Vagina (tissue), 2 donors: ENCODE data around the gene ZP4. TPM values are rescaled to one million over a fixed set of nuclear protein-coding genes. Genes with fewer than 3 reads are reported as not detected.

Experiments used
- DNase-seq, 2 donors: peaks; one replicate each; pipeline ENCODE4 v3.0.0-alpha.2; 2017; ENCODE audit errors: extremely low spot score in 2 of 2
- H3K27ac ChIP-seq: fragments of 200-600 bp; sonication (generic); one replicate; pipeline ENCODE4 v1.5.1; 2019
- H3K27me3 ChIP-seq: fragments of 200-600 bp; sonication (generic); one replicate; pipeline ENCODE4 v1.5.1; 2019
- H3K36me3 ChIP-seq, 2 donors: fragments of 200-600 bp; sonication (generic); one replicate each; pipeline ENCODE4 v1.5.1; 2017 to 2019
- H3K4me1 ChIP-seq: fragments of 200-600 bp; sonication (generic); one replicate; pipeline ENCODE4 v1.5.1; 2019
- H3K4me3 ChIP-seq, 2 donors: fragments of 200-600 bp; sonication (generic); 1 replicate in 1 of 2; 2 replicates in 1 of 2; pipeline ENCODE4 v1.5.1; 2016 to 2019
- H3K9me3 ChIP-seq: fragments of 200-600 bp; sonication (generic); one replicate; pipeline ENCODE4 v1.5.1; 2019
- POLR2A ChIP-seq, 2 donors: fragments of 450-650 bp; IDR thresholded peaks; one replicate each; pipeline ENCODE4 v1.6.1; 2017; ENCODE audit warnings: antibody characterized with exemption in 2 of 2, mild to moderate bottlenecking in 2 of 2, moderate library complexity in 2 of 2
- POLR2AphosphoS5 ChIP-seq, 2 donors: sonication (generic); formaldehyde crosslinking; IDR thresholded peaks; one replicate each; pipeline ENCODE4 v1.9.0; 2017; ENCODE audit warnings: antibody characterized with exemption in 2 of 2, mild to moderate bottlenecking in 2 of 2, low read depth in 1 of 2; ENCODE audit not compliant: insufficient read depth in 1 of 2
- intact Hi-C: fragments of 100-400 bp; cut with DNase I; formaldehyde crosslinking; loops from one replicate; pipeline ENCODE4 v1.15.1; 2023
- total RNA-seq: library from RNA; depleted of rRNA; stranded (reverse); fragments of >200 nt; gene quantifications from one replicate; pipeline ENCODE4 v1.2.3, GENCODE V29; 2016
- TF ChIP-seq, protein P1 (sequence below), 3 experiments: fragments of 450-650 bp in 2 of 3; fragments of 200-600 bp in 1 of 3; sonication (generic) in 1 of 3; IDR thresholded peaks; one replicate each; pipeline ENCODE4 v1.5.1; 2017 to 2019; ENCODE audit warnings: antibody characterized with exemption in 3 of 3, mild to moderate bottlenecking in 2 of 3, moderate library complexity in 2 of 3

Gene ZP4
- total RNA-seq, 1 donor from 2014 or later = not detected

- Histone ChIP-seq H3K4me3 (no peak overlapping the region), H3K4me1 (no peaks in the 10 kb centered on the region), H3K27me3 (no peaks in the 10 kb centered on the region), H3K27ac (no peak overlapping the region), H3K36me3 (no peaks in the 10 kb centered on the region), H3K9me3 (no peaks in the 10 kb centered on the region)
- TF ChIP-seq POLR2AphosphoS5 (IDR thresholded peaks at IDR 0.05; ENCODE audit: insufficient read depth in 1 of 2, low read depth in 1 of 2) = no peak
- TF ChIP-seq, protein P1, sequence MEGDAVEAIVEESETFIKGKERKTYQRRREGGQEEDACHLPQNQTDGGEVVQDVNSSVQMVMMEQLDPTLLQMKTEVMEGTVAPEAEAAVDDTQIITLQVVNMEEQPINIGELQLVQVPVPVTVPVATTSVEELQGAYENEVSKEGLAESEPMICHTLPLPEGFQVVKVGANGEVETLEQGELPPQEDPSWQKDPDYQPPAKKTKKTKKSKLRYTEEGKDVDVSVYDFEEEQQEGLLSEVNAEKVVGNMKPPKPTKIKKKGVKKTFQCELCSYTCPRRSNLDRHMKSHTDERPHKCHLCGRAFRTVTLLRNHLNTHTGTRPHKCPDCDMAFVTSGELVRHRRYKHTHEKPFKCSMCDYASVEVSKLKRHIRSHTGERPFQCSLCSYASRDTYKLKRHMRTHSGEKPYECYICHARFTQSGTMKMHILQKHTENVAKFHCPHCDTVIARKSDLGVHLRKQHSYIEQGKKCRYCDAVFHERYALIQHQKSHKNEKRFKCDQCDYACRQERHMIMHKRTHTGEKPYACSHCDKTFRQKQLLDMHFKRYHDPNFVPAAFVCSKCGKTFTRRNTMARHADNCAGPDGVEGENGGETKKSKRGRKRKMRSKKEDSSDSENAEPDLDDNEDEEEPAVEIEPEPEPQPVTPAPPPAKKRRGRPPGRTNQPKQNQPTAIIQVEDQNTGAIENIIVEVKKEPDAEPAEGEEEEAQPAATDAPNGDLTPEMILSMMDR (IDR thresholded peaks at IDR 0.05) = no peak
- TF ChIP-seq POLR2A (IDR thresholded peaks at IDR 0.05) = no peak
- intact Hi-C loops = no loop called here
- no peak for DNase-seq
Measured at GRCh38 chr1:237891979-237892378, 1.3 kb upstream of the ZP4 start.

- Histone ChIP-seq H3K9me3 (no peaks in the 10 kb centered on the region), H3K36me3 (no peaks in the 10 kb centered on the region), H3K4me1 (no peaks in the 10 kb centered on the region), H3K4me3 (no peak overlapping the region), H3K27ac (no peak overlapping the region), H3K27me3 (no peaks in the 10 kb centered on the region)
- intact Hi-C loops = no loop called here
- no peak for TF ChIP-seq POLR2AphosphoS5 (IDR thresholded peaks at IDR 0.05; ENCODE audit: insufficient read depth in 1 of 2, low read depth in 1 of 2)
- no peak for TF ChIP-seq POLR2A (IDR thresholded peaks at IDR 0.05)
- TF ChIP-seq, protein P1 (IDR thresholded peaks at IDR 0.05) = no peak
- DNase-seq = no peak
Measured at GRCh38 chr1:237891266-237891665, 544 bp upstream of the ZP4 start.

DNA sequence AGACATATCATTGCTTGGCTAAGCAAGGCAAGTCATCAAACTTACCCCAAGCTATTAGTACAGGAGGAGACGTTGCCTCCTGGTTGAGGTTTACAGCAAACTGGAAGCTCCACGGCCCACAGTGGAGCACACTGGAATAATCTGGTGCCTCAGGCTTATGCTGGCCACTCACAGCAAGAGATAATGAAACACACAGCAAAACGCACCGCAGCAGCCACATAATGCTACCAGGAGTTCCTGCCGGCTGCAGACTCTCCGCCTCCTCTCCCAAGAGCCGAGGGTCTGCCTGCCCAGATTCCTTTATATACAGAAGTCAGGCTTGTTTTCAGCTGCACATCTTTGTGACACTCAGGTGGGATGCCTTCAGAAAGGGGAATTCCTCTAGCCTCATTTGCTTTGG is 306 bp downstream of the ZP4 start:
- no peaks in the 10 kb centered on the region for H3K9me3 ChIP-seq
- no peak overlapping the region for H3K27ac ChIP-seq
- no peak for DNase-seq
- no peaks in the 10 kb centered on the region for H3K4me1 ChIP-seq
- no peak overlapping the region for H3K4me3 ChIP-seq
- TF ChIP-seq, protein P1 (IDR thresholded peaks at IDR 0.05) = no peak
- no peaks in the 10 kb centered on the region for H3K36me3 ChIP-seq
- H3K27me3 ChIP-seq = no peaks in the 10 kb centered on the region
- intact Hi-C loops = no loop called here

DNA sequence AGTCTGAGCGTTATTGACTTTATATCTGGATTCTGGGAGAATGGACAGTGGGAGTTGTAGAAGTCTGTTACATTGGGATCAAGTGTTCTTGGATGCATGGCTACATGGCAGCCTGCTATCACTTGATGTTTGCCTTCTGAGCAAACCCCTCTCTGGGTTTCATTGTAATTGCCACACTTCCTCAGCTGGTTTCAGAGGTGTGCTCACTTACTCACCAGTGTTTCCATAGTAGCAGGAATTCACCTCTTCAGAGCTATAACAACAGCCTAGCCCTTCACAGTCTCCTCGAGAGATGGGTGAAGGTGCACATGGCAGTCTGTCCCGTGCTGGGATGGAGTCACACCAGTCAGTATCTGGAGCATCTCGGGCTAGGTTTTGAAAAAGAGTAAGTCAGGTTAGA is 2.6 kb downstream of the ZP4 start:
- no peak overlapping the region for H3K27ac ChIP-seq
- DNase-seq = no peak
- H3K36me3 ChIP-seq = no peaks in the 10 kb centered on the region
- no peaks in the 10 kb centered on the region for H3K27me3 ChIP-seq
- TF ChIP-seq POLR2A (IDR thresholded peaks at IDR 0.05) = no peak
- no peak for TF ChIP-seq POLR2AphosphoS5 (IDR thresholded peaks at IDR 0.05; ENCODE audit: insufficient read depth in 1 of 2, low read depth in 1 of 2)
- TF ChIP-seq, protein P1 (IDR thresholded peaks at IDR 0.05) = no peak
- no peak overlapping the region for H3K4me3 ChIP-seq
- H3K4me1 ChIP-seq = no peaks in the 10 kb centered on the region
- H3K9me3 ChIP-seq = no peaks in the 10 kb centered on the region
- intact Hi-C loops = no loop called here

DNA sequence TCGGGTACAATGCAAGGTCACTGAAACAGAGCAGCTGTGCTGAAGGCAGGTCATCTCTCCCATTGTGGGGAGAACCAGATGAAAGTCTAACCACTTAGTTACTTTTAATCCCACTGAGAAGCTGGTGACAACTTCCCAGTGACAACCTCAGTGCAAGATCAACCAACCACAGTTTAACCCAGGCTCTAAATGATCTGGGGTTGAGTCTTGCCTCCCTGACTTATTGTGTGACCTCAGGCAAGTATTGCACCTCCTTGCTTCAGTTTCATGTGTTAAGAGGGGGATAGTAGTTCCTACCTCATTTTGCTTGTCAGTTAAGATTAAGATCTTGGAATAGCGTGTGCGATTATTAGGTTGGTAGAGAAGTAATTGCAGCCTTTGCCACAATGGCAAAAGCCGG is 3.2 kb downstream of the ZP4 start:
- Histone ChIP-seq H3K36me3 (no peaks in the 10 kb centered on the region), H3K27ac (no peak overlapping the region), H3K4me3 (no peak overlapping the region), H3K4me1 (no peaks in the 10 kb centered on the region), H3K9me3 (no peaks in the 10 kb centered on the region), H3K27me3 (no peaks in the 10 kb centered on the region)
- no peak for DNase-seq
- TF ChIP-seq, protein P1 (IDR thresholded peaks at IDR 0.05) = no peak
- TF ChIP-seq POLR2AphosphoS5 (IDR thresholded peaks at IDR 0.05; ENCODE audit: insufficient read depth in 1 of 2, low read depth in 1 of 2) = no peak
- TF ChIP-seq POLR2A (IDR thresholded peaks at IDR 0.05) = no peak
- intact Hi-C loops = no loop called here
